Choroid plexus epithelial cell (primary cell): ENCODE results near the gene PROS1.
A peak's percentile ranks its signal among the peaks of the same experiment; 100 is the strongest.

Experiments
- DNase-seq: peaks from one replicate; pipeline ENCODE4 v3.0.0-alpha.2; 2010; ENCODE audit warnings: low read depth
- H3K4me3 ChIP-seq: 2 replicates; pipeline ENCODE4 v1.5.1; 2011; ENCODE audit warnings: low read depth, mild to moderate bottlenecking, control low read depth, low read length, moderate library complexity
- CTCF ChIP-seq: conservative IDR thresholded peaks from 2 replicates; pipeline ENCODE4 v1.5.1; 2011; ENCODE audit warnings: low read depth, mild to moderate bottlenecking, control low read depth, inconsistent platforms, low read length, moderate library complexity

PROS1 gene

GRCh38 chr3:93991631-93992030, 17.9 kb upstream of the PROS1 start:
- H3K4me3 ChIP-seq = no peak overlapping the region
- TF ChIP-seq CTCF = no peak
- no peak for DNase-seq

- no peak overlapping the region for H3K4me3 ChIP-seq
- no peak for TF ChIP-seq CTCF
- DNase-seq = no peak
Observed at GRCh38 chr3:93989241-93989640, 15.5 kb upstream of the PROS1 start.

GRCh38 chr3:93988764-93989163, 15.1 kb upstream of the PROS1 start:
- no peak overlapping the region for H3K4me3 ChIP-seq
- no peak for DNase-seq
- TF ChIP-seq CTCF = no peak

- peak; percentile 44 for DNase-seq
- no peak for TF ChIP-seq CTCF
Observed at GRCh38 chr3:93988283-93988682, 14.6 kb upstream of the PROS1 start.

GRCh38 chr3:93984618-93985017, 10.9 kb upstream of the PROS1 start:
- H3K4me3 ChIP-seq = no peak overlapping the region
- no peak for TF ChIP-seq CTCF
- DNase-seq = no peak

More at GRCh38 chr3:93988283-93988682, 14.6 kb upstream of the PROS1 start:
- no peak overlapping the region for H3K4me3 ChIP-seq

- no peak for DNase-seq
- TF ChIP-seq CTCF = no peak
- H3K4me3 ChIP-seq = no peak overlapping the region
Observed at GRCh38 chr3:93983408-93983807, 9.7 kb upstream of the PROS1 start.

- no peak for DNase-seq
- H3K4me3 ChIP-seq = no peak overlapping the region
- no peak for TF ChIP-seq CTCF
Observed at GRCh38 chr3:93981649-93982048, 8.0 kb upstream of the PROS1 start.
